GM19467 (cell line): ENCODE results near the gene TMEM184B.

ENCODE experiments used
- ATAC-seq: cut with Tn5 transposase; IDR thresholded peaks from one replicate; pipeline ENCODE4 v1.9.1; 2021; ENCODE audit warnings: mild to moderate bottlenecking, moderate library complexity; ENCODE audit not compliant: unreplicated experiment

The TMEM184B gene

GRCh38 chr22:38308791-38309498 is 36.1 kb upstream of the TMEM184B start:
- ATAC-seq = no peak

- peak; percentile 68 for ATAC-seq
Measured at GRCh38 chr22:38305471-38306448, 33.0 kb upstream of the TMEM184B start.

DNA sequence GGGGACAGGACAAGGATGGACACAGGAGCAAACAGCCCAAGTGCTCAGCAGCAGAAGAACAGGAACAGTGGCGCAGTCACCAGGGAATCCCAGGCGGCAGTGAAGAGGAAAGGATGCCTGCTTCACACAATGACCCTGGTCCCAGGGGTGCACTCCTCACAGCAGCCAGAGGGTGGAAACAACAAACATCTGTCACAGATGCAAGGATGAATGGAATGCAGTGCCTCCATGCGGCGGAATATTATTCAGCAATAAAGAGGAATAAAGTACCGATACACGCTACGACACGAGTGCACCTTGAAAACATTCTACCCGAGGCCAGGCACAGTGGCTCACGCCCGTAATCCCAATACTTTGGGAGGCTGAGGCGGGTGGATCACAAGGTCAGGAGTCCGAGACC is 31.7 kb upstream of the TMEM184B start:
- ATAC-seq = no peak

GRCh38 chr22:38303974-38304373 is 31.2 kb upstream of the TMEM184B start:
- no peak for ATAC-seq

- ATAC-seq = no peak
Measured at GRCh38 chr22:38302906-38303305, 30.1 kb upstream of the TMEM184B start.

DNA sequence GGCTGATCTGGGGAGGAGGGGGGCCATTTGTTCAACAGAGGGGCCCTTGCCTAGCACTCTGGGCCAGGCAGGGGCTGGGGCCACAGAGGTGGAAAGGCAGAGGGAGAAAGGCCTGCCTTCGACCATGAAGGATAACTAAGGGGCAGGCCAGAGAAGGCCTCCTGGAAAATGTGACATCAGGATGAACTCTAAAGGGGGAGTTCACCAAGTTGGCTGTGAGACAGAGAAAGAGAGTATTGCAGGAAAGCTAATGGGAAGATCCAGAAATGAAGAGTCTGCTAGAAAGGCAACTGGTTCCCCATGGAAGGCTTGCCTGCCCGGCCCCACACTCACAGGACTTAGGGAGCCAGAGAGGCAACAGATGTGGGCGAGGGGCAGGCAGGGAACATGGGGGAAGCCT is 28.1 kb upstream of the TMEM184B start:
- no peak for ATAC-seq

DNA sequence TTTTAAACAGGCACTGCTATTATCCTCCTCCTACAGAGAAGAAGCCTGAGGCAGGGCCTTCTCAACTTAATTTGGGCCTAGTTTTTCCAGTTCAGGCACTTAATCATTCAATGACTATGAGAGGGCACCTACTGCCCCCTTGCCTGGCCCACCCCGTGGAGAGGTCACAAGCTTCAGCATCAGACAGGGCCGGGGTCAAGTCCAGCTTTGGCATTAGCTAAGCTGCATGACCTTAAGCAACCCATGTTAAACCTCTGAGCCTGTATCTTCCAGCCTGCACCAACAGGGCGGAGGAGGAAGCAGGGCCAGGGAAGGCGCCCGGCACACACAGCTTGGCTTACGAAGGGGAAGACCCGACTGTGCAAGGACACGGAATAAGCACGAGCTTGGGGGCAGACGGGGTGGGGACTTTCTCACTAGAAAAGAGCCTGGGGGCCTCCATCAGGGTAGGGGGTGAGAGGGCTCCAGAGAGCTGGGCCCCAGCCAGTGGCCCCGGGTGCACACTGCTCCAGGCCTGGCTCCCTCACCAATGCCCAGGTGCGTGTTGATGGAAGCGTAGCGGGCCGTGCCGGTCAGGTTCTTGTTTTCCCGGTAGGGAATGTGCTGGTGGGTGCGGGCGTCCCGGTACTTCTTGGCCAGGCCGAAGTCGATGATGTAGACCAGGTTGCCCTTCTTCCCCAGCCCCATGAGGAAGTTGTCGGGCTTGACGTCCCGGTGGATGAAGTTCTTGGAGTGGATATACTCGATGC is 27.6 kb upstream of the TMEM184B start:
- no peak for ATAC-seq

GRCh38 chr22:38299770-38300102 is 26.9 kb upstream of the TMEM184B start:
- ATAC-seq = no peak

DNA sequence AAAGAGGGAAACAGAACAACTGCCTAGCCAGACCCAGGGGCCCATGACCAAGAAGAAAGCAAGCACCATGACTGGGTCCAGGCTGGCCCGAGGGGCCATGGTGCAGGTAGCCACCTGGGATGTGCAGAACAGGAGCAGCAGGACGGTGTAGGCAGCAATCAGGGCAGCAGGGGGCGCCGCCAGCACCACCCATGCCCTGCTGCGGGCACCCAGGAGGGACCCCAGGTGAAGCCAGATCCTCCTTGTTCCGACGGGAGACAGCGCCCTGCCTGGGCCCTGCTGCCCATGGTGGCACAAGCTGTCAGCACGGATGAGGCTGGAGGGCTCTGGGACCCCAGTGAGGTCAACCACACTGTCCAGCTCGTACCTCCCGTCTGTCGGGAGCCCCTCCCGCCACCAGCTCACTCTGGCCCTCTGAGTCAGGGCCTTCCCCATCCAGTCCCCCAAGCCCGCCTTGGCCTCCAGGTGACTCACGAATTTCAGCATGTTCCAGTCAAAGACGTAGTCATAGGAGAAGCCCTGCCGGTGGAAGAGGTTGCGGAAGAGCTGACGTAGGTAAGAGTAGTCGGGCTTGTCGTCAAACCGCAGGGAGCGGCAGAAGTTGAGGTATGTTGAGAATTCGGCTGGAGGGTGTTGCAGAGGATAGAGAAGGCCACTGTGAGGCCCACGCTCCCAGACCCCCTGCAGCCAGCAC is 25.6 kb upstream of the TMEM184B start:
- no peak for ATAC-seq

- no peak for ATAC-seq
Measured at GRCh38 chr22:38296372-38296771, 23.6 kb upstream of the TMEM184B start.

DNA sequence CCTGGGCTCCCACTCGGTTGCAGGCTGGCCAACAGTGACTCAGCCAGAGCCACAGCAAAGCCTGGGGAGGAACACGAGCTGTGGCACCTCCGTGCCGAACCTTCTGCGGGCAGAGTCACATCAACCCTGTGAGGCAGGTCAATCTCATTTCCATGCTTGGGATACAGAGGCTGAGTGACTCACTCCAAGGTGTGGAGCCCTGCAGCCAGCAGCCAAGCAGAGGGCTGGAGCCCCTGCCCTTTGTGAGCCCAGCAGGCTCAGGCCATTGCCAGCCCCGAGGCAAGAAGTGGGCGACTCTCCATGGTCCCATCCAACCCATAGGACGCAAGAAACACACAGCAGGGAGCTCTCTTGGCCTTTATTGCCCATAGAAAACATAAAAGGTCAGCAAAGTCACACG is 23.1 kb upstream of the TMEM184B start:
- no peak for ATAC-seq

DNA sequence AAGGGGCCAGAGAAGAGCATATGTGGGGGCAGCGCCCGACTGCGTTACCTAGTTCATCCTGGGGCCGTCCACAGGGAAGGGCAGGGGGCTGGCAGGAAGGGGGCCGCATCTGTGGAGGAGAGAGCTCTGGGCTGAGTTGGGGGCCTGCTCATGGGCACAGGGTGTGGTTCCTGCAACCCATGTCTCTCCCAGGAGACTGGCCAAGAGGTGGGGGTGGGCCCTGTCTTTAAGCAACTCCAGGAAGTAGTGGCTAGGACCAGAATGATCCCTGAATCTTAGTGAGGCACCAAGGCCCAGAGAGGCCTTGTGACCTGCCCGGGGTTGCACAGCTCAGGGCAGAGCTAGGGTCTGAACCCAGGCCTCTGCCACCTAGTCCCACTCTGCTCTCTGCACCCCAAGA is 22.5 kb upstream of the TMEM184B start:
- ATAC-seq = no peak

DNA sequence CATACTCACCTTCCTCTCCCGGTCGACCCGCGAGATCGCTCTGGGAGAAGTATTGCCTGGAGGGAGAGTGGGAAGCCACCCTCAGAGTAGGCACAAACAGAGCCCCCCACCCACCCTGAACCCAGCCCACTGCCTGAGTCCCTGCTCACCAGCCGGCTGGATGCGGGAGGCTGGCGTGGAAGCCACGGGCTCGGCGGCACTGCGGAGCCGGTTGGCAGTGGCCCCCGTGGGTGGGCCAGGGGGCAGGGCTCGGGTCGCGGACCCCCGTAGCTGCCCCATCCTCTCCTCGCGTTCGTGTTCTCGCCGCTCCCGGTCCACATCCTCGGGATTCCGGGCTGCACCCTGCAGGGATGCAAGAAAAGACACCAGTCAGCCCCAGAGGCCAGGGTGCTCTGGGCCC is 21.4 kb upstream of the TMEM184B start:
- ATAC-seq = no peak

GRCh38 chr22:38292694-38293093 is 19.9 kb upstream of the TMEM184B start:
- no peak for ATAC-seq

GRCh38 chr22:38291201-38291777 is 18.5 kb upstream of the TMEM184B start:
- ATAC-seq = no peak

- ATAC-seq = no peak
Measured at GRCh38 chr22:38290347-38290746, 17.5 kb upstream of the TMEM184B start.

GRCh38 chr22:38289583-38290082 is 16.8 kb upstream of the TMEM184B start:
- no peak for ATAC-seq

GRCh38 chr22:38286915-38287669 is 14.3 kb upstream of the TMEM184B start:
- ATAC-seq = no peak

DNA sequence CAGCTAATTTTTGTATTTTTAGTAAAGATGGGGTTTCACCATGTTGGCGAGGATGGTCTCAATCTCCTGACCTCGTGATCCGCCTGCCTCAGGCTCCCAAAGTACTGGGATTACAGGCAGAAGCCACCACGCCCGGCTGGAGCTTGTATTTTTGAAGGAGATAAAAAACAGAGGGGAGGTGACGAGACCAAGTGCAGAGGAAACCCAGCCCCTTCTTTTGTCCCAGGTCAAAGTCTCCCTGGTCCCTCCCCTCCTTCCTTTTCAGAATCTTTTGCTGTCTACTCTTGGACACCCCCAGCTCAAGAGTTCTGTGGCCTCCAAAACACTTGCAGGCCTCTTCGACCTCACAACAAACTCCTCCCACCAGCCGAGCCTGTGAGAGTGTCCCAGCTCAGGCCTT is 12.2 kb upstream of the TMEM184B start:
- ATAC-seq = no peak

- ATAC-seq = no peak
Measured at GRCh38 chr22:38284042-38284402, 11.2 kb upstream of the TMEM184B start.
